Smooth muscle cell (in vitro differentiated cells): ENCODE results near the gene TIGD4. TPM values are rescaled to one million over a fixed set of nuclear protein-coding genes. Genes with fewer than 3 reads are reported as not detected.

ENCODE experiments used
- DNase-seq: peaks from one replicate; lab custom pipeline; 2025; ENCODE audit not compliant: unreplicated experiment; lab: John Stamatoyannopoulos, UW
- H2AFZ ChIP-seq: fragments of 200-600 bp; sonication (generic); 2 replicates; pipeline ENCODE4 v1.6.0; 2016; ENCODE audit warnings: antibody characterized with exemption, low read depth, mild to moderate bottlenecking
- H3F3A ChIP-seq: fragments of 200-600 bp; sonication (generic); 2 replicates; pipeline ENCODE4 v1.6.0; 2017; ENCODE audit warnings: antibody characterized with exemption, low read depth
- H3K27ac ChIP-seq: fragments of 200-600 bp; sonication (generic); 2 replicates; pipeline ENCODE4 v1.5.1; 2016; ENCODE audit warnings: low read depth, mild to moderate bottlenecking
- H3K27me3 ChIP-seq: fragments of 200-600 bp; sonication (generic); 2 replicates; pipeline ENCODE4 v1.6.1; 2016; ENCODE audit warnings: low read depth, mild to moderate bottlenecking
- H3K36me3 ChIP-seq: fragments of 200-600 bp; sonication (generic); 2 replicates; pipeline ENCODE4 v1.5.1; 2016; ENCODE audit warnings: low read depth
- H3K4me1 ChIP-seq: fragments of 200-600 bp; sonication (generic); 2 replicates; pipeline ENCODE4 v1.5.1; 2016; ENCODE audit warnings: low read depth
- H3K4me2 ChIP-seq: fragments of 200-600 bp; sonication (generic); 2 replicates; pipeline ENCODE4 v1.6.0; 2016; ENCODE audit warnings: mild to moderate bottlenecking
- H3K4me3 ChIP-seq: fragments of 200-600 bp; sonication (generic); 2 replicates; pipeline ENCODE4 v1.5.1; 2016; ENCODE audit warnings: mild to moderate bottlenecking
- H3K79me2 ChIP-seq: fragments of 200-600 bp; sonication (generic); 2 replicates; pipeline ENCODE4 v1.6.0; 2016; ENCODE audit warnings: low read depth, mild to moderate bottlenecking
- H3K9ac ChIP-seq: fragments of 200-600 bp; sonication (generic); 2 replicates; pipeline ENCODE4 v1.6.0; 2016; ENCODE audit warnings: low read depth
- H3K9me3 ChIP-seq: fragments of 200-600 bp; sonication (generic); replicated peaks from 2 replicates; pipeline ENCODE4 v1.5.1; 2016; ENCODE audit warnings: low read depth
- H4K20me1 ChIP-seq: fragments of 200-600 bp; sonication (generic); 2 replicates; pipeline ENCODE4 v1.6.0; 2016; ENCODE audit warnings: low read depth
- CTCF ChIP-seq: fragments of 200-600 bp; sonication (generic); IDR thresholded peaks from 2 replicates; pipeline ENCODE4 v1.5.1; 2017; ENCODE audit warnings: borderline replicate concordance, mild to moderate bottlenecking, antibody characterized with exemption; ENCODE audit not compliant: insufficient read depth, poor library complexity, severe bottlenecking
- WGBS: methylation state at CpG from one replicate; pipeline ENCODE4 v1.1.7; 2016; ENCODE audit warnings: low lambda C conversion rate; 5-methylcytosine and 5-hydroxymethylcytosine counted together
- polyA plus RNA-seq: library from polyadenylated mRNA; unstranded; fragments of >200 nt; fragmentation: Nextera tagmentation; extraction: Ambion mirVana; gene quantifications from 2 replicates; pipeline ENCODE4 v1.2.1, GENCODE V29; 2016
- total RNA-seq: library from RNA; depleted of rRNA; stranded (reverse); fragments of >200 nt; gene quantifications from 2 replicates; pipeline ENCODE4 v1.2.3, GENCODE V29; 2014

TIGD4 gene
- total and polyA plus RNA-seq, 2 experiments from 2014 or later: 0.42 to 0.67 TPM

GRCh38 chr4:152824561-152824960 lies 45.0 kb upstream of the TIGD4 start:
- no peaks in the 10 kb centered on the region for H3K27me3 ChIP-seq
- no peak overlapping the region for H3K4me3 ChIP-seq
- peaks cover 3% of the 10 kb centered on the region for H3K9me3 ChIP-seq
- no peaks in the 10 kb centered on the region for H4K20me1 ChIP-seq
- 98% methylated on average over 2 of the region's 2 CpGs for WGBS
- no peak for TF ChIP-seq CTCF
- no peak overlapping the region for H3K4me2 ChIP-seq
- no peaks in the 10 kb centered on the region for H3K4me1 ChIP-seq
- H3K9ac ChIP-seq: no peak overlapping the region
- H3K79me2 ChIP-seq: no peaks in the 10 kb centered on the region
- H3K27ac ChIP-seq: no peak overlapping the region
- no peak overlapping the region for H2AFZ ChIP-seq
- no peaks in the 10 kb centered on the region for H3K36me3 ChIP-seq
- no peaks in the 10 kb centered on the region for H3F3A ChIP-seq
- no peak for DNase-seq

- H3K4me1 ChIP-seq: no peaks in the 10 kb centered on the region
- H2AFZ ChIP-seq: no peak overlapping the region
- no peak overlapping the region for H3K4me3 ChIP-seq
- no peaks in the 10 kb centered on the region for H4K20me1 ChIP-seq
- H3K9ac ChIP-seq: no peak overlapping the region
- H3F3A ChIP-seq: no peaks in the 10 kb centered on the region
- no peak overlapping the region for H3K27ac ChIP-seq
- H3K79me2 ChIP-seq: no peaks in the 10 kb centered on the region
- WGBS: 97% methylated on average over 1 of the region's 1 CpG
- no peak for TF ChIP-seq CTCF
- H3K27me3 ChIP-seq: no peaks in the 10 kb centered on the region
- H3K36me3 ChIP-seq: no peaks in the 10 kb centered on the region
- H3K9me3 ChIP-seq: peaks cover 3% of the 10 kb centered on the region
- no peak for DNase-seq
- H3K4me2 ChIP-seq: no peak overlapping the region
Measured at GRCh38 chr4:152822323-152822722, 42.8 kb upstream of the TIGD4 start.

GRCh38 chr4:152820073-152820472 lies 40.5 kb upstream of the TIGD4 start:
- H3K9ac ChIP-seq: no peak overlapping the region
- H3K27ac ChIP-seq: no peak overlapping the region
- TF ChIP-seq CTCF: no peak
- H4K20me1 ChIP-seq: no peaks in the 10 kb centered on the region
- no peak overlapping the region for H2AFZ ChIP-seq
- H3K27me3 ChIP-seq: no peaks in the 10 kb centered on the region
- no peaks in the 10 kb centered on the region for H3F3A ChIP-seq
- H3K4me2 ChIP-seq: no peak overlapping the region
- no peaks in the 10 kb centered on the region for H3K4me1 ChIP-seq
- H3K9me3 ChIP-seq: peaks cover 3% of the 10 kb centered on the region
- H3K4me3 ChIP-seq: no peak overlapping the region
- H3K36me3 ChIP-seq: no peaks in the 10 kb centered on the region
- no peak for DNase-seq
- H3K79me2 ChIP-seq: no peaks in the 10 kb centered on the region
- 94% methylated on average over 2 of the region's 2 CpGs for WGBS

- no peak for TF ChIP-seq CTCF
- no peaks in the 10 kb centered on the region for H4K20me1 ChIP-seq
- H3K79me2 ChIP-seq: no peaks in the 10 kb centered on the region
- no peaks in the 10 kb centered on the region for H3F3A ChIP-seq
- no peak overlapping the region for H3K9ac ChIP-seq
- no peak for DNase-seq
- H3K4me2 ChIP-seq: no peak overlapping the region
- no peak overlapping the region for H3K27ac ChIP-seq
- 91% methylated on average over 7 of the region's 7 CpGs for WGBS
- no peaks in the 10 kb centered on the region for H3K27me3 ChIP-seq
- peaks cover 3% of the 10 kb centered on the region for H3K9me3 ChIP-seq
- H3K36me3 ChIP-seq: no peaks in the 10 kb centered on the region
- H2AFZ ChIP-seq: no peak overlapping the region
- H3K4me1 ChIP-seq: no peaks in the 10 kb centered on the region
- no peak overlapping the region for H3K4me3 ChIP-seq
Measured at GRCh38 chr4:152819026-152819645, 39.6 kb upstream of the TIGD4 start.
